GM23338 (cell line): ENCODE results near the gene TEX51.

Experiments
- EZH2phosphoT487 ChIP-seq: fragments of 200-600 bp; sonication (generic); IDR thresholded peaks from one replicate; pipeline ENCODE4 v1.8.1; 2018; ENCODE audit warnings: antibody characterized with exemption; ENCODE audit not compliant: unreplicated experiment
- POLR2AphosphoS5 ChIP-seq: IDR thresholded peaks from 2 replicates; pipeline ENCODE4 v1.6.1; 2016; ENCODE audit warnings: antibody characterized with exemption, low read depth
- TF ChIP-seq, protein P1 (sequence below), 2 experiments: fragments of 200-600 bp in 1 of 2; sonication (generic) in 1 of 2; conservative IDR thresholded peaks; 2 replicates each; pipeline versions ENCODE4 v1.5.1 to v1.6.1; 2016 to 2017; ENCODE audit warnings: antibody characterized with exemption in 2 of 2, low read depth in 2 of 2, mild to moderate bottlenecking in 2 of 2, moderate library complexity in 1 of 2
- TF ChIP-seq, protein P2 (sequence below): IDR thresholded peaks from 2 replicates; pipeline ENCODE4 v1.6.1; 2016; ENCODE audit warnings: antibody characterized with exemption

DNA sequence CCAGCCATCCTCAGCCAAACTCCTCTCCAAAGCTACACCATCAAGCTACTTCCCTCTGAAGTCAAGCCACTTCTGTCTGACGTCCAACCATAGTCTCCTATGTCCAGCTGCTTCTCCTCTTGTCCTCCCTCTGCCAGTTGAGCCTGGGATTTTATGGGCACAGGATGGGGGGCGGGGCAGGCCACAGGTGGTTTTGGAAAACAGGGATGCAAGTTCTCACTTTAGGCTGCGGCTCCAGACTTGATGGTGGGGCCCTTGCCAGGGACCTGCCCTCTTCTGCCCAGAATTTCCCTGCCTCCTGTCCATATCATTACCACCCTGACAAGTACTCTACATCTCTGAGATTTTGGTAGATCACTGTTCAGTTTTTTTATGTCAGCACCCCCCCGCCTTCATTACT lies 41.6 kb downstream of the TEX51 start:
- TF ChIP-seq, protein P1, sequence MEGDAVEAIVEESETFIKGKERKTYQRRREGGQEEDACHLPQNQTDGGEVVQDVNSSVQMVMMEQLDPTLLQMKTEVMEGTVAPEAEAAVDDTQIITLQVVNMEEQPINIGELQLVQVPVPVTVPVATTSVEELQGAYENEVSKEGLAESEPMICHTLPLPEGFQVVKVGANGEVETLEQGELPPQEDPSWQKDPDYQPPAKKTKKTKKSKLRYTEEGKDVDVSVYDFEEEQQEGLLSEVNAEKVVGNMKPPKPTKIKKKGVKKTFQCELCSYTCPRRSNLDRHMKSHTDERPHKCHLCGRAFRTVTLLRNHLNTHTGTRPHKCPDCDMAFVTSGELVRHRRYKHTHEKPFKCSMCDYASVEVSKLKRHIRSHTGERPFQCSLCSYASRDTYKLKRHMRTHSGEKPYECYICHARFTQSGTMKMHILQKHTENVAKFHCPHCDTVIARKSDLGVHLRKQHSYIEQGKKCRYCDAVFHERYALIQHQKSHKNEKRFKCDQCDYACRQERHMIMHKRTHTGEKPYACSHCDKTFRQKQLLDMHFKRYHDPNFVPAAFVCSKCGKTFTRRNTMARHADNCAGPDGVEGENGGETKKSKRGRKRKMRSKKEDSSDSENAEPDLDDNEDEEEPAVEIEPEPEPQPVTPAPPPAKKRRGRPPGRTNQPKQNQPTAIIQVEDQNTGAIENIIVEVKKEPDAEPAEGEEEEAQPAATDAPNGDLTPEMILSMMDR (conservative IDR thresholded peaks at IDR 0.05; ENCODE audit: low read depth in 2 of 2) = no peak
- no peak for TF ChIP-seq EZH2phosphoT487
- no peak for TF ChIP-seq POLR2AphosphoS5
- TF ChIP-seq, protein P2, sequence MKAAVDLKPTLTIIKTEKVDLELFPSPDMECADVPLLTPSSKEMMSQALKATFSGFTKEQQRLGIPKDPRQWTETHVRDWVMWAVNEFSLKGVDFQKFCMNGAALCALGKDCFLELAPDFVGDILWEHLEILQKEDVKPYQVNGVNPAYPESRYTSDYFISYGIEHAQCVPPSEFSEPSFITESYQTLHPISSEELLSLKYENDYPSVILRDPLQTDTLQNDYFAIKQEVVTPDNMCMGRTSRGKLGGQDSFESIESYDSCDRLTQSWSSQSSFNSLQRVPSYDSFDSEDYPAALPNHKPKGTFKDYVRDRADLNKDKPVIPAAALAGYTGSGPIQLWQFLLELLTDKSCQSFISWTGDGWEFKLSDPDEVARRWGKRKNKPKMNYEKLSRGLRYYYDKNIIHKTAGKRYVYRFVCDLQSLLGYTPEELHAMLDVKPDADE = no peak
